NCI-H748 treated with DMSO at 0.1 percent for 48 hours (cell line): Measurements from ENCODE around the gene ZNF490.

Experiments used
- DNase-seq: peaks from one replicate; lab custom pipeline; 2025; lab: John Stamatoyannopoulos, UW

The ZNF490 gene

GRCh38 chr19:12543855-12544254, 66.8 kb downstream of the ZNF490 start:
- no peak for DNase-seq
